CD4-positive, alpha-beta T cell treated with Interleukin-21 for 1 hour (primary cell): ENCODE data around the gene CTAG1A.
"Not testable (repeated sequence)": the region's sequence is repeated elsewhere in the genome, so short reads cannot be mapped to it uniquely, and the experiment has no call there.

ENCODE experiments used
- DNase-seq: peaks from one replicate; pipeline ENCODE4 v3.0.0-alpha.2; 2020

Gene CTAG1A

GRCh38 chrX:154575076-154575475, 9.9 kb upstream of the CTAG1A start:
- not testable (repeated sequence) for DNase-seq

GRCh38 chrX:154582994-154583393, 1.9 kb upstream of the CTAG1A start:
- DNase-seq = not testable (repeated sequence)

GRCh38 chrX:154590415-154590814, 5.5 kb downstream of the CTAG1A start:
- not testable (repeated sequence) for DNase-seq

- DNase-seq = no peak
Observed at GRCh38 chrX:154592505-154592904, 7.6 kb downstream of the CTAG1A start.

GRCh38 chrX:154593201-154593600, 8.3 kb downstream of the CTAG1A start:
- no peak for DNase-seq

GRCh38 chrX:154594491-154594890, 9.6 kb downstream of the CTAG1A start:
- DNase-seq = no peak

- no peak for DNase-seq
Observed at GRCh38 chrX:154595559-154596249, 10.8 kb downstream of the CTAG1A start.

GRCh38 chrX:154596290-154596929, 11.5 kb downstream of the CTAG1A start:
- DNase-seq = no peak

GRCh38 chrX:154597221-154597620, 12.3 kb downstream of the CTAG1A start:
- no peak for DNase-seq

- no peak for DNase-seq
Observed at GRCh38 chrX:154598656-154599055, 13.7 kb downstream of the CTAG1A start.

- DNase-seq = no peak
Observed at GRCh38 chrX:154599531-154599930, 14.6 kb downstream of the CTAG1A start.

GRCh38 chrX:154600759-154601374, 15.9 kb downstream of the CTAG1A start:
- DNase-seq = no peak

- DNase-seq = no peak
Observed at GRCh38 chrX:154602226-154602625, 17.3 kb downstream of the CTAG1A start.

GRCh38 chrX:154602766-154603437, 18.0 kb downstream of the CTAG1A start:
- DNase-seq = no peak

GRCh38 chrX:154603438-154604430, 18.8 kb downstream of the CTAG1A start:
- DNase-seq = no peak

- DNase-seq = no peak
Observed at GRCh38 chrX:154605566-154605965, 20.6 kb downstream of the CTAG1A start.

GRCh38 chrX:154607370-154607769, 22.4 kb downstream of the CTAG1A start:
- no peak for DNase-seq

GRCh38 chrX:154607976-154608375, 23.0 kb downstream of the CTAG1A start:
- DNase-seq = not testable (repeated sequence)

GRCh38 chrX:154608823-154609222, 23.9 kb downstream of the CTAG1A start:
- DNase-seq = not testable (repeated sequence)

- DNase-seq = not testable (repeated sequence)
Observed at GRCh38 chrX:154611146-154611545, 26.2 kb downstream of the CTAG1A start.

- DNase-seq = not testable (repeated sequence)
Observed at GRCh38 chrX:154613586-154613985, 28.7 kb downstream of the CTAG1A start.

GRCh38 chrX:154619182-154619581, 34.2 kb downstream of the CTAG1A start, which contains the start of gene CTAG1B:
Gene CTAG1B (minus strand): TSS chrX:154619282. CDS start chrX:154619218, 64 bp downstream.
- not testable (repeated sequence) for DNase-seq
